NCI-H446 (cell line): Measurements from ENCODE around the gene PDGFRB.
A peak's percentile ranks its signal among the peaks of the same experiment; 100 is the strongest.

Source experiments
- DNase-seq, 2 experiments: peaks; one replicate each; lab custom pipeline; 2025; lab: John Stamatoyannopoulos, UW

The PDGFRB gene

DNA sequence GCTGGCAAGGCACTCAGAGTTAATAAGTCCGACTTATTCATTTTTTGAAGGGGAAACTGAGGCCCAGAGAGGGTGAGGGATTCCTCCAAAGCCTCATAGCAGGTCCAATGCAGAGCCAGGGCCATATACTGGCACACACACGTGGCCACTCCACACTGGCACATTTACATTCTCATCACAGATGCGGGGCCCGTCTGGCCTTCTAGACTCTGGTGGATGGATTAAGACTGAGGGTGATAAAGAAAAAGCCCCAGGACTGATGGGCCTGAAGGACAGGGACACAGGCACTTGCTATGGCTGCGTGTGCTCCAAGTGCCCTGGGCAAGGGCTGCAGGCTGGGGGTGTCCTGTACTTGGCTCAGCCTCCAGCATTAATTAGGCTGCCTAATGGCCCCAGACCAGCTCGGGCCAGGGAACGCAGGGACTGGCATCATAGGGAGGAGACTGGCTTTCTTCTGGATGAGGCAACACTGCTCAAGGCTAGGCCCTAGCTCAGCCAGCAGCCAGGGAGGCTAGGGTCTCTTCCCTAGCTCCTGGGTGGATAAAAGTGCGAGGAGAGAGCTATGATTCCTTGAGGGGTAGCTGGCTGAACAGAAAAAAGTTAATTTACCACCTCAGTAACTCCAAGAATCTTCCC lies 40.8 kb downstream of the PDGFRB start:
- no peak for DNase-seq

DNA sequence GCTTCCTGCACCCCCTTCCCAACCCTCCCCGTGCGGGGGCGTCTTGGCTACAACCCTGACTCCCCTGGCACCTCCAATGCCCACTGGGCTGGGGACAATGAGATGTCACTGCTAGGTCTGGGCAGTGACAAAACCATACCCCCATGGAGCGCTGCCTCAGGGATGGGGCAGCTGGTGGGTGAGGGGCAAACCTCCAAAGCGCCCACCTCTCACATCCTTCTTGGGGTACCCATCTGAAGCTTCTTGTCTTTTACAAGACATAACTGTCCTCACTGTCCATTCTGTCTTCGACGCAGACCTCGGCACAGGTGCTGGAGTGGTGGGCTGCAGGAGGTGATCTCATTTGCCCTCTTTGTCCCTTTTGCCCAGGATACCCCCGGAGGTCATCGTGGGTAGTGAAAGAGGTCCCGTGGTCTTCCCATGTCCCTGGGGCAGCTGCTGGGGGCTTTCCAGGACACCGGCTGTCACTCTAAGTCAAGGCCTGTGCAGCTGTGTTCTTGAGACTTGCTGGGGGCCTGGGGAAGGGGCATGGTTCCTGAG lies 41.5 kb downstream of the PDGFRB start:
- DNase-seq: no peak

DNA sequence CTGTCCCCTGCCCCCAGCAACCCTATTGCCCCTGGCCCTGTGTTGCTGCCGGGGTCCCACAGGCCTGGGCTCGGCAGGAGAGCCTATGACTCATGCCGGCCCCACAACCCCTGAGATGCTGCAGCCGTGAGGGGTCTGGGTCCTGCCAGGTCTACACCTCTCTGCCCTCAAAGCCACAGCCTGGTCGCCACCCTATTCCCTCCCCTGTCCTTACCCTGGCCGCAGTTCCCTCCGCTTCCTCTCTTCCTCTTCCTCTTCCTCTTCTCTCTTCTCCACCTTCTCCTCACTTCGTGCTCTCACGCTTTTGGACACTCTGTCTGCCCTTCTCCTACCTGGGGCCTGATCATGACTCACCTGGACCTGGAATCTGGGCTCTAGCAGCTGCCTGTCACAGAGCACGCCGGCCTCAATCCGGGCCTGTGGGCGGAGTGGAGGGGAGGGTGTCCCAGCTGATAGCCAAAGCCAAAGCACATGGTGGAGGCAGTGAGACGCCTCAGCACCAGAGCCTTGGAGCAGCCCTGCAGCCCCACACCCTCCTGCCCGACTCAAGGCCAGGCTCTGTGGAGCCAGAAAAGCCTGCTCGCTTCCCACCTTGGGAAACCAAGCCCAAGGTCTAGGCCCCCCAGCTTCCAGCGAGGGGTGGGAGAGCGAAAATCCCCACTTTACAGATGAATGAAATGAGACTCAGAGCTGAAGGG lies 42.4 kb downstream of the PDGFRB start:
- DNase-seq: no peak

DNA sequence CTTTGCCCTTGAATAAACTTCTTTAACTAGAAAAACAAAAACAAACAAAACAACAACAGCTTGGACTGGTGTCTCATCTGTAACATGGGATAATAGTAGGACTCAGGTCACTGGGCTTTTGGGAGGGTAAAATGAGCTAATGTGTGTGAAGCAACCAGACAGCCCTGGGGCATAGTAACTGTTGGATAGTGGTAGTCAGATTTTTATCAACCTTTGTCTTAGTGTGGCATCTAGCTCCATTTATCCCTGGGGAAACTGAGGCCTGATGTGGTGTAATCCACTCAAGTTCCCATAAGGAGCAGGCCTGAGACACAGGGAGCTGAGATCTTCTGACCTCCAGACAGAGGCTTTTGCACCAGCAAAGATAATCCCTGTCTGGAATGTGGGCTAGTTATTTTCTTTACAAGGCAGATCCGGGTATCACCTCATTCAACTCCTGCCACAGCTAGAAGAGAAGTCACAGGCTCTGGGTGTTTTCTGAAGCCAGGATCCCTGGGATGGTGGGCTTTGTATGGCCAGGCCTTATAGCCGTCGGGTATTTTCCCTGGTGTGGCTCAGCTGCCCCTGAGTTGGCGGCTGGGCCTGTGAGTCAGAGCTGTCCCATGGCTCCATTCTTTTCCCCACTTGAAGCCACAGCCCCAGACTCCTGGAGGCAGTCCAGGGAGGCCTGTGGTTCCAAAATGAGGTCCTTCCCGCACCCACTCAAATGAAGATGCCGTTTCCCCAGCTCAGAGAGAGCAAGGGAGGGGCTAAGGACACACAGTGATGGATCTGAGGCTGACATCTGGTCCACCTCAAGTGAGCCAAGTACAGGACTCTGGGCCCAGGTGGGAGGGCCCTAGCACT lies 43.2 kb downstream of the PDGFRB start:
- DNase-seq: peak in 1 of 2 experiments; percentile 15

DNA sequence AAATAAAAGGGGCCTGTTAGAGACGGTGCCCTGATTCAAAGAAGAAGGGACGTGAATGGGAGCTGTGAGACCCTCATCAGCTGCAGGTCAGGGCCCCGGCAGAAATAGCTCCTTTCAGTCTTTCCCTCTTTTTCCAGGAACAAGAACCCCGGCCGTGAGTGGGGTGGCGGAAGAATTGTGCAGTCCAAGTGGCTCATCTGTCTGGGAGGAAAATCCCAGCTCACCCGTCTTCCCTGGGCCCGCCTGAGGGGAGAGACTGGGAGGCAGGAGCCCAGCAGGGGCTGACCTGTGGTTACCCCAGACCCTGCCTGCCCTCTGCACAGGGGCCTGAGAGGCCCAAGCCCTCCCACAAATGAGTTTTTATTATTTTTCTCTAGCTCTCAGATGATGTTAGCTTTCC lies 44.5 kb downstream of the PDGFRB start:
- DNase-seq: no peak

DNA sequence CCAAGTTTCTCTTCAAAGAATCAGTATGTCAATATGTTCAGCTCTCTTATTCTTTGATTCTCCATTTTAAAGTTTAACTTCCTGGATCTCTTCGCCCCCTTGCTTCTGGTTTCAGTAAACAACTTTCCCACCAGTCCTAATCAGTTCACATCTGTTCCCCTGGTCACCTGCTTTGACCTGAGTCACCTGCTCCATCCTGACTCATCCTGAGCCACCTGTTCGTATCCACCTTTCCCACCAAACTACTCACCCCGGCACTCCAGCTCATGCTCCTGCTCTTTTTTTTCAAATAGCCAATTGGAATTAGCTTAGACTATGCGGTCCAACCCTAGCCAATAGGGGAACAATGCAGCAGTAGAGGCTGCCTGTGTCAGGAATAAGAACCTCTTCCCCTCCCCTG lies 45.7 kb downstream of the PDGFRB start:
- DNase-seq: no peak

DNA sequence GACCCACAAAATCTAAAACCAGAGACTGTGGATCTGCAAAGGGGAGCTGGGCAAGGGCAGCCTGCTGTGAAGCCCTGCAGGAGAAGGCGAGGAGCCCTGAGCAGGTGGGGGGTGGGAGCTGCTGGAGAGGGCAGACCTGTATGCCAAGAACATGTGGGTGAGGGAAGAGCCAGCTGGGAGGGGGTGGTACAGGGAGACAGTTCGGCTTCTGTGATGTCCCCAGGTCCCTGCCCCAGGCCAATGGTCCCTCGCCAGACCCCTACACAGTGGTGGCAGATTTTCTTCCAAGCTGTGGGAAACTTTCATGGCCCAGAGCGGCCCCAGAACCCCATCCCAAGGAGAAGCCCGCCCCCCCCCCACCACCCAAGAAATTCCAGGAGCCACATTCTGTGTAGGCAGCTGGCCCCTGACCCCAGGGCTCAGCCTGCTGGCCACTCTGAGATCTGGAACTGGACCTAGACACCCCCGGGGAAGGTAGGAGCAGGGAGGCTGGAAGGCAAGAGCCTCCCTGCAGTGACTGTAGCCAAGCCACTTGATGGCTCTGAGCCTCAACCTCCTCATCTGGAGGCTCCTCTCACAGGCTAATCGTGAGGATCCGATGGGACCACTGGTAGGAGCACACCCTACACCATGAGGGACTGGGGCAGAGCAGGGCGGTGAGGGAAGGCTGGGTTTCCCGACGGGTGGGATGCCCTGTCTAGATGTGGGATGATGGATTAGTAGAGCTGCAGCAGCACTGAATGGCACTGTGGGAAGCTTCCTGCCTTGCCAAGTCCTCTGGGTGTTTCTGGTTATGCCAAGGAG lies 46.7 kb downstream of the PDGFRB start:
- DNase-seq: peak; percentile 5 to 25

DNA sequence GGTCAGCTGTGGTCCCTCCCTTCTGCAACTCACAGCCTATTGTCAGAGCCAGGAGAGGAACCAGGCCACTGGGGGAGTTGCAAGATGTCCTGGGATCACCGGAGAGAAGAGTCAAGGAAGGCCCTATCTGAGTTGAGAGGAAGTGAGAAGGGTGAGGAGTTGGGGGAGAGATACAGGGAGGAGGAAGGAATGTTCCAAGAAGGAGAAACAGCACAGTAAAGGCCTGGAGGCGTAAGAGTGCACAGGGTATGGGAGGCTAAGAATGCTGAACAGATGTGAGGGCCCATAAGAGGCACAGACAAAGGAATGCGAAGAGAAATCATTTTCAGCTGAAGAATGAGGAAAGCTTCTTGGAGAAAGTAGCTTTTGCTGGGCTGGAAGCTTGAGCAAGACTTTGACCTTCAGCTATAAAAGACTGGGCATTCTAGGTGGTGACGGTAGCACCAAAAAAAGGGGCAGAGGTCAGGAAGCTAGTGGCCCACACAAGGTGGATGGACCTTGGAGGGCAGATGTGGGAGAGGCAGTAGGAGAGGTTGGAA lies 47.7 kb downstream of the PDGFRB start:
- DNase-seq: no peak

DNA sequence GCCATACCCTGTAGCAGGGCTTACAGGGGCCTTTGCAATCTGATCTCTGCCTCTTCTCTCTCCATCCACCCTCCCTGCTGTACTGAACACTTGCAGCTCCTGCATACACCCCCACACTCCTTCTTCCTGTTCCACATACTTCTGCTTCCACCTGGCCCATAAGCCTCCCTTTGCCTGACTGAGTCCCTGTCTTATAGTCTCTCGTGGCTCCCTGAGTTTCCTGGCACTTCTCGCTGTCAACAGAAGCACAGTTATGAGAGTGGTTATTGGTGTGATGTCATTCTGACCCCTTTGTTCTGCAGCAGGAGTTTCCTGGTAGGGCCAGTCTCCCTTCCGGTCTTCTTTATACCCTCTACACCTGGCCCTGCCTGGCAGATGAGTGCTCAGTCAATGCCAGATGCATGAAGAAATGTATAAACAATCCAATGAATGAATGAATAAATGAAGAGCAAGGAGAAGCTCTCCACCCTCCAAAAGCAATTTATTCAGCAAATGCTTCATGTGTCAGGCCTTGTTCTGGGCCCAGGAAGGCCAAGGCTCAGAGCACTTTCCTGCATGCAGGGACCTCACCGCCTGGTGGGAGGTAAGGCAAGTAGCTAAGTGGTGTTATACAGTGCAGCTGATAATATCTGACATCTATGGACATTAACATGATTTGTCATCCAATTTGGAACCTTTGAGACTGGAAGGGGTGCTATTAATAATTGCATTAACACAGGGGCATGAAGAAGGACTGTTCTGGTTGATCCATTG lies 48.8 kb downstream of the PDGFRB start:
- no peak for DNase-seq

DNA sequence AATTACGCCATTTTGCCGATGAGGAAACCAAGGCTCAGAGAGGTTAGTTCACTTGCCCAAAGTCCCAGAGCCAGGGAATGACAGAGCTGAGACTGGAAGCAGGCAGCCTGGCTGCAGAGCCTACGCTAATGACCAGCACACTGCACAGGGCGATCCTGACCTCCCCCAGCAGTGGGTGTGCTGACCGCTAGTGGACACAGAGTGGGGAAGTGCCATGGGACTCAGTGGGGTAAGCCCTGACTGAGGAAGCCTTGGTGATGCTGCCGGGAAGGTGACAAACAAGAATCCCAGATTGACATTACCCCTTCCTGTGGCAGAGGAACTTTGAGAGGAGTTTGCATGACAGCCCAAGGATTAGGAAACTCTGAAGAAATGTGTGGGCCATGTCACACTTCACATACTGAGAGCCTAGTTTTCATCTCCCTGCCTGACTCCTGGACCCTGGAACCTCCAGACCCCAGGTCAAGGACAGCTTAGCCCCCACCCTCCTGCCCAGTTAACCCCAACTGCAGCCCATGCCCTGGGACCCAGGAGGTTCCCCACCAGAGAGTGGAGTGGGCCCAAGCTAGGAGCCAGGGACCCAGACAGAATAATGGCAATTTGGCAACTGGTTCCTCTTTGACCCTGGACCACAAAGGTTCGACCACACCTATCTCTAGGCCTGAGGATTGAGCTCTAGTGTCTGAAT lies 49.6 kb downstream of the PDGFRB start:
- DNase-seq: no peak

DNA sequence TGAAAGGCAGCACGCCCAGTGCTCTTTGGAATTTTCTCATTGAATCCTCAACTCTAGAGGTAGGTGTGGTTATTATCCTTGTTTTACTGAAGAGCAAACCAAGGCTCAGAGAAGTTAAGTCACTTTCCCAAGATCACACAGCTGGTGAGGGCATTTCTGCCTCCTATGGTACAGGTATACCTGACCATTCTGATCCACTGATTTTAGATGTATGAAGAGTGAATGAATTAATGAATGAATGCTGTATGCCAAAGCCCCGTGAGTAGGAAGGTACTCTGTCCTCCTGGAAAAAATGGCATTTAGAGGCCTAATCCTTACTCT lies 51.1 kb downstream of the PDGFRB start:
- DNase-seq: no peak

DNA sequence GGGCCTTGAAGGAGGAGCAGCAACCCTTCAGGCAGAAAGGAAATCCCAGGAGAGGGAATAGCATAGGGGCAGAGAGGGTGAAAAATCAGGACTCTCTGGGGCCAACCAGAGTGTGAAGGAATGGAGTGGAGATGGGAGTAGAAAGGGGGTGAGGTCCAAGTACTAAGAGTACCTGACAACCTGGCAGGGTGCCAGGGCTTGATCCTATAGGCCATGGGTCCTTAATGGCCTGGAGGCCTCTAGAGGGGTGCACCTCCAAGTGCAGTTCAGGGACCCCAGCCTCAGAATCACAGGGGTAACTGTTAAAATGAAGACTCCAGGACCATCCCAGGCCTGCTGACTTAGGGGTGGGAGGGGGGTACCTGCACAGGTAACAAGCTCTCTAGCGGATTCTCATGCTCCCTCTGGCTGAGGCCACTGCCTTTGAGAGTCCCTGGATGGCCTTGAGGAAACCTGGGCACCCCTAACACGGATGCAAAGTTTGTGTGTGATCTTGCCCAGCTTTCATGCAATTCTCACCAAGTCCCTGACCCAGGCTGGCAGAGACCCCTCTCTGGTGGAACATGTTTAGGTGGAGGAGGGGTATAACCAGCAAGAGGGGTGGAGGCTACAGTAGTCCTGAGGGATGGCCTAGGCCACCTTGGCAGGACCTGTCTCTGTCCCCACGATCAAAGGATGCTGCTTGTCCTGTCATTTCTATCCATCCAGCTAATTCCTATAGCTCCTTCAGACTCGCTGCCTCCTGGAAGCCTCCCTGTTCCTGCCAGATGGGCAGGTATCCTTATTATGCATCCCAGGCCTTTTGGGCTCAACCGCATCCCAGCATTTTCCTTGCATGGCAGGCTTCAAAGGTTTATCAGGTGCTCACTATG lies 51.7 kb downstream of the PDGFRB start:
- no peak for DNase-seq

DNA sequence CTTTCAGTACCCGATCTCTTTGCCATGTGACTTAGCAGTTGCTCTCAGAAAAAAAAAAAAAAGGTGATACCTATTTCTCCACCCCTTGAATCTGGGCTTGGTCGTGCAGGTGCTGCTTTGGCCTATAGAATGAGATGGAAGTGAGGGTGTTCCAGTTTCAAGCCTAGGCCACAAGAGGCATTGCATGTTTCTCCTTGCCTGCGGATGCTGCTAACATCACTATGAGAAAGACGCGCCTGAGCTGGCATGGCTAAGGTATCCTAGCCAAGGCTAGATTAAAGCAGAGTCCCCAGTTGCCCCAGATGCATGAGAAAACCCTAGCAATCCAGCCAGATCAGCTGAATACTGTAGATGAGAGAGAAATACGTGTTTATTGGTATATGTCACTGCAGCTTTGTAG lies 54.6 kb downstream of the PDGFRB start:
- DNase-seq: no peak

DNA sequence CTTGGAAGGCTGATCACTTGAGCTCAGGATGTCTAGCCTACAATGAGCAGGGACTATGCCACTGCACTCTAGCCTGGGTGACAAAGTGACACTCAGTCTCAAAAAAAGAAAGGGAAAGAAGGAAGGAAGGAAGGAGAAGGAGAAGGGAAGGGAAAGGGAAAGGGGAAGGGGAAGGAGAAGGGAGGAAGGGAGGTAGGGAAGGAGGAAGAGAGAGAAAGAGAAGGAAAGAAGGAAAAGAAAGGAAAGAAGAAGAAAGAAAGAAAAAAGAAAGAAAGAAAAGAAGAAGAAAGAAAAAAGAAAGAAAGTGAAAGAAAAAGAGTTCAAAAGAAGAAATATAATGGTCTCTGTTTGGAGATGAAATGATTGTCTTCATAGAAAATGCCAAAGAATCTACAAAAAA lies 58.5 kb downstream of the PDGFRB start:
- DNase-seq: no peak

DNA sequence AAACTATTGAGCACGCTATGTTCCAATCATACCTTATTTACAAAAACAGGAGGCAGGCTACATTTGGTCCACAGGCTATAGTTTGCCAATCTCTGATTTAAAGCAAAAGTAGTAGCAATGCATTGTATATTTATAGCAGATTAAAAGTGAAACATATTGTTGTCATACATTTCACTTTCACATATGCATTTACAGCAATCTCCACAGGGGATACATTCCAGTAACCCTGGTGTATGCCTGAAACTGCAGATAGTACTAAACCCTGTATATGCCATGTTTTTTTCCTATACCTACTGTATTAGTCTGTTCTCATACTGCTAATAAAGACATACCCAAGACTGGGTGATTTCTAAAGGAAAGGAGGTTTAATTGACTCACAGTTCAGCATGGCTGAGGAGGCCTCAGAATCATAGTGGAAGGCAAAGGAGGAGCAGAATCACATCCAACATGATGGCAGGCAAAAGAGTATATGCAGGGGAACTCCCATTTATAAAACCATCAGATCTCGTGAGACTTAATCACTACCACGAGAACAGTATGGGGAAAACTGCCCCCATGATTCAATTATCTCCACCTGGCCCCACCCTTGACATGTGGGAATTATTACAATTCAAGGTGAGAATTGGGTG lies 63.4 kb downstream of the PDGFRB start:
- no peak for DNase-seq

DNA sequence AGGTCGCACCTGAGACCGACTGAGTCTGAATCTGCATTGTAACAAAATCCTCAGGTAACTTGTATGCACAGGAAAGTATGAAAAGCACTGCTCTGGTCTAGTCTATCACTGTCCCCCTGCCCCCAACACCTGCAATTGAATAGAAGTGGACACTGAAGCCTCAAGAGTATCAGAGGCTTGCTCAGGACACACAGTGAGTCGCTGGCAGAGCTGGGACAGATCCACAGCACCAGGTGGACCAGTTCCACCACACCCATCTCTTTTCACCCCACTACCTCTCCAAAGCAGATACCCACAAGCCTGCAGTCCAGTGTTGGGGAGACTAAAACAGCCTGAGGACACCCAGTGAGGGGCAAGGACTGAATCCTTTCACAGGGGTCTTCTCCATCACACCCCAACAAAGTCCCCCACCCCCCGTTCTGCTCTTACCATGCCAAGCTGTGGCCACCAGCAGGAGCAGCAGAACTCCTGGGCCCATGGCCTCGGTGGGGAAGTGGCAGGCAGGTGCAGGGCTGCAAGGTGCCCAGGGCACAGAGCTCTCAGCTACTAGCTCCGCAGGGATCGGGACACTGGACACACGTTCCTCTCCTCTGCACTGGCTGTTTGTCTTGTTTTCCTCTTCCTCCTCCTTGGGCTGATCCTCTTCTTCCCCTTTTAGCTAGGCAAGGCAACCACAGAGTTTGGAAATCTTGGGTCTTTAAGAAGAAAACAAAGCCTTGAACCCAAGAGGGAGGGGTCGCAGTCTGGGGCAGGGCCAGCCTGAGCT lies 69.5 kb downstream of the PDGFRB start, which contains the start of gene CSF1R:
TSS of gene CSF1R (minus strand) at position 605 of the 766 bp plus-strand sequence. CDS start at position 478, 127 bp downstream.
- DNase-seq: no peak

DNA sequence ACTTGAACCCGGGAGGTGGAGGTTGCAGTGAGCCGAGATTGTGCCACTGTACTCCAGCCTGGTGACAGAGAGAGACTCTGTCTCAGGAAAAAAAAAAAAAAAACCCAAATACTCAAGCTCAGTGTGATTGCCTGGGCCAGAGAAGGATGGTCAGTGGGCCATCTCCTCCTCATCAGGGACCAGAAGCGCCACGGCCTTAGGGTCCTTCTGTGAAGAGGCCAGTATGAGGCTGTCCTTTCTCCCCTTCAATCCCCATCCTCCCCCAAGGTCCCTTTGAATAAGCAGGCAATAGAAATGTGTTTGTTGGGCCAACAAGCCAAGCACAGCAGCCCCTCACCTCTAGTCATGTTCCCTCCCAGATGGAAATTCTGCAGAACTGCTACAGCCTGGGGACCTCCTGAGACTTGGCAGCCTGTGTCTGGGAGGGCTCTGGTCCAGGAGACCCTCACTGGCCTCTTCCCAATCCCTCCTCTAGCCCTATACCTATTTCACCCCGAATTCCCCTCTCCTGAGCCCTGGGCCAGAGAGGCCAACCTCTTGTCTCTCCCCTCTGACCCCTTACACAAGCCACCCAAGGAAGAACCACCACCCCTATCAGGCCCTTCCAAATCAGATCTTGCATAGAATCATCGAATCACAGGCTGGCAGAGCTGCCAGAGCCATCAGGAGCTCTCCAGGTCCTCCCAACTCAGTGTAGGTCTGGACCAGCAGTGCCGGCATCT lies 70.3 kb downstream of the PDGFRB start:
- DNase-seq: no peak
